ENCODE results near the gene CDH4. TPM values are rescaled to one million over a fixed set of nuclear protein-coding genes. Genes with fewer than 3 reads are reported as not detected.

The CDH4 gene
- total RNA-seq, 1 donor from 2014 or later: not detected

DNA sequence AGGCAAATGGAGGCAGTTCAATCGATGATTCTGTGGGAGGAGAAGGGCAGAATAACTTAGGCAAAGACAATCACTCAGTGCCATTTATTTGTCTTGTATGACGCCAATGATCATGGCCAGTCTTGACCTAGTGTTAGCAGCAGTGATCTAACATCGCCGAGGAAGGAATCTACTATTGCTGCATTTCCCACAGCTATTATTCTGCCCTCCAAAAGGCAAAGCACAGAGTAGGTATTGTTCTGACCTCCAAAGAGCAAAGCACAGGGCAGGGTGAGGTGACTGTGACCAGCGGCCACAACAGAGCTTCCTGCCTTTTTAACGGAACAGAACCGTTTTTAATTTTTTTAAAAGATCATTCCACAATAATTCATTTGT is 235.9 kb downstream of the CDH4 start:
- no peak overlapping the region for H3K27ac Mint-ChIP-seq
- H3K36me3 Mint-ChIP-seq (ENCODE audit: low read depth): no peaks in the 10 kb centered on the region
- CTCF ChIA-PET: no interaction called here
- intact Hi-C loops (cut with micrococcal nuclease): no loop called here
- peaks cover 5% of the 10 kb centered on the region for H3K9me3 Mint-ChIP-seq
- DNase-seq (no peak), ATAC-seq (ENCODE audit: low read depth) (no peak)
- no peaks in the 10 kb centered on the region for H3K27me3 Mint-ChIP-seq
- H3K4me1 Mint-ChIP-seq: no peaks in the 10 kb centered on the region
- POLR2A ChIA-PET: no interaction called here
- TF ChIP-seq, protein P1, sequence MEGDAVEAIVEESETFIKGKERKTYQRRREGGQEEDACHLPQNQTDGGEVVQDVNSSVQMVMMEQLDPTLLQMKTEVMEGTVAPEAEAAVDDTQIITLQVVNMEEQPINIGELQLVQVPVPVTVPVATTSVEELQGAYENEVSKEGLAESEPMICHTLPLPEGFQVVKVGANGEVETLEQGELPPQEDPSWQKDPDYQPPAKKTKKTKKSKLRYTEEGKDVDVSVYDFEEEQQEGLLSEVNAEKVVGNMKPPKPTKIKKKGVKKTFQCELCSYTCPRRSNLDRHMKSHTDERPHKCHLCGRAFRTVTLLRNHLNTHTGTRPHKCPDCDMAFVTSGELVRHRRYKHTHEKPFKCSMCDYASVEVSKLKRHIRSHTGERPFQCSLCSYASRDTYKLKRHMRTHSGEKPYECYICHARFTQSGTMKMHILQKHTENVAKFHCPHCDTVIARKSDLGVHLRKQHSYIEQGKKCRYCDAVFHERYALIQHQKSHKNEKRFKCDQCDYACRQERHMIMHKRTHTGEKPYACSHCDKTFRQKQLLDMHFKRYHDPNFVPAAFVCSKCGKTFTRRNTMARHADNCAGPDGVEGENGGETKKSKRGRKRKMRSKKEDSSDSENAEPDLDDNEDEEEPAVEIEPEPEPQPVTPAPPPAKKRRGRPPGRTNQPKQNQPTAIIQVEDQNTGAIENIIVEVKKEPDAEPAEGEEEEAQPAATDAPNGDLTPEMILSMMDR (IDR thresholded peaks at IDR 0.05): no peak
- H3K4me3 Mint-ChIP-seq: no peak overlapping the region

DNA sequence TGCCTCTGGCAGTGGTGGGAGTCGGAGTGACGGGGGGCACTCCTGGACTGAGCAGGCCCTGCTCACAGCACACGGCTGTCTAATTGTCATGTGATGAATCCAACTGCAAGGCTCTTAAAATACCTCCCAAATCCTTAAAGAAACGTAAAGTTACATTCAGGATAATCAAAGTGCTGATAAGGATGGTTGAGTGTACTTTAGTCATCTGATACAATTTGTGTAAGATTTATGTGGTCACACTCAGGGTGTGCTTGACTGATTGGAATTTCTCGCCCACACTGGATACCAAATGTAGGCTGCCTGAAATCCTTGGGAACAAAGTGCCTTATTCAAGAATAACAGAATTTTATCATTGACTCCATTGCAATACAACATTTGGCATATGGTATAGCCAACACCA is 238.7 kb downstream of the CDH4 start:
- Mint-ChIP-seq H3K4me1 (no peaks in the 10 kb centered on the region), H3K27me3 (no peaks in the 10 kb centered on the region), H3K9me3 (peaks cover 1% of the 10 kb centered on the region), H3K4me3 (no peak overlapping the region), H3K36me3 (ENCODE audit: low read depth) (no peaks in the 10 kb centered on the region), H3K27ac (no peak overlapping the region)
- ATAC-seq (ENCODE audit: low read depth) (no peak), DNase-seq (no peak)
- intact Hi-C loops (cut with micrococcal nuclease): no loop called here
- CTCF ChIA-PET: no interaction called here
- POLR2A ChIA-PET: no interaction called here
- TF ChIP-seq, protein P1 (IDR thresholded peaks at IDR 0.05): no peak

DNA sequence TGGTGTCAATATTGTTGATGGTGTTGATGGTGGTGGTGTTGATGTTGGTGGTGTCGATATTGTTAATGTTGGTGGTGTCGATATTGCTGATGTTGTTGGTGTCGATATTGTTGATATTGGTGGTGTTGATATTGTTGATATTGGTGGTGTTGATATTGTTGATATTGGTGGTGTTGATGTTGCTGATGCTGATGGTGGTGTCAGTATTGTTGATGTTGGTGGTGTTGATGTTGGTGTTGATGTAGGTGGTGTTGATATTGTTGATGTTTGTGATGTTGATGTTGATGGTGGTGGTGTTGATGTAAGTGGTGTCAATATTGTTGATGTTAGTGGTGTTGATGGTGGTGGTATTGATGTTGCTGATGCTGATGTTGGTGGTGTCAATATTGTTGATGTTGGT is 240.0 kb downstream of the CDH4 start:
- Mint-ChIP-seq H3K4me3 (no peak overlapping the region), H3K27me3 (no peaks in the 10 kb centered on the region), H3K36me3 (ENCODE audit: low read depth) (no peaks in the 10 kb centered on the region), H3K27ac (no peak overlapping the region), H3K9me3 (peaks cover 1% of the 10 kb centered on the region), H3K4me1 (no peaks in the 10 kb centered on the region)
- ChIA-PET CTCF (no interaction called here), POLR2A (no interaction called here)
- intact Hi-C loops (cut with micrococcal nuclease): no loop called here
- DNase-seq: no peak
- no peak for ATAC-seq (ENCODE audit: low read depth)
- TF ChIP-seq, protein P1 (IDR thresholded peaks at IDR 0.05): no peak

DNA sequence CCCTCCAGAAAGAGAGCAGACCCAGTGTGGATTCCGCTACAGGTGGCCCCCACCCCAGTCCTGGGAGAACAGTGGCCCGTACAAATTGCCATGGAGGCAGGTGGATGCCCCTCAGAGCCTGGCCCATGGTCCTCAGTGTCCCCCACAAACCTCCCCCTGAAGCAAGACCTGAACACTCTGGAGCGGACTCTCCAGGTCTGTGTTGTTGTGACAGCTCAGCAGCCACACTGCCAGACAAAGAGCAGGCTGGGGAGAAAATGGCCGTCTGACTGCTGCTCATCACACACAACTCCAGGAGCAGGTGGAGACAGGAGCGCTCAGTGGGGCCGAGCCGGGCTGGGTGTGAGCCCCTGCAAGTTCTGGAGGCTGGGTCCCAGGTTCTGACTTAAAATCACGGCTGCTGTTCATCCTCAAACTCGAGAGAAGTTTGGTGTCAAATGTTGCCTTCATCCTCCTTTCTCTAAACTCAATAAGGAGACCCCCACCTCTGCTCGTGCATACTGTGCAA is 241.8 kb downstream of the CDH4 start:
- ChIA-PET CTCF (no interaction called here), POLR2A (no interaction called here)
- ATAC-seq (ENCODE audit: low read depth): no peak
- intact Hi-C loops (cut with micrococcal nuclease): no loop called here
- TF ChIP-seq, protein P1 (IDR thresholded peaks at IDR 0.05): no peak
- Mint-ChIP-seq H3K9me3 (peaks cover 1% of the 10 kb centered on the region), H3K27me3 (no peaks in the 10 kb centered on the region), H3K4me1 (no peaks in the 10 kb centered on the region), H3K4me3 (no peak overlapping the region), H3K36me3 (ENCODE audit: low read depth) (no peaks in the 10 kb centered on the region), H3K27ac (no peak overlapping the region)
- DNase-seq: no peak

DNA sequence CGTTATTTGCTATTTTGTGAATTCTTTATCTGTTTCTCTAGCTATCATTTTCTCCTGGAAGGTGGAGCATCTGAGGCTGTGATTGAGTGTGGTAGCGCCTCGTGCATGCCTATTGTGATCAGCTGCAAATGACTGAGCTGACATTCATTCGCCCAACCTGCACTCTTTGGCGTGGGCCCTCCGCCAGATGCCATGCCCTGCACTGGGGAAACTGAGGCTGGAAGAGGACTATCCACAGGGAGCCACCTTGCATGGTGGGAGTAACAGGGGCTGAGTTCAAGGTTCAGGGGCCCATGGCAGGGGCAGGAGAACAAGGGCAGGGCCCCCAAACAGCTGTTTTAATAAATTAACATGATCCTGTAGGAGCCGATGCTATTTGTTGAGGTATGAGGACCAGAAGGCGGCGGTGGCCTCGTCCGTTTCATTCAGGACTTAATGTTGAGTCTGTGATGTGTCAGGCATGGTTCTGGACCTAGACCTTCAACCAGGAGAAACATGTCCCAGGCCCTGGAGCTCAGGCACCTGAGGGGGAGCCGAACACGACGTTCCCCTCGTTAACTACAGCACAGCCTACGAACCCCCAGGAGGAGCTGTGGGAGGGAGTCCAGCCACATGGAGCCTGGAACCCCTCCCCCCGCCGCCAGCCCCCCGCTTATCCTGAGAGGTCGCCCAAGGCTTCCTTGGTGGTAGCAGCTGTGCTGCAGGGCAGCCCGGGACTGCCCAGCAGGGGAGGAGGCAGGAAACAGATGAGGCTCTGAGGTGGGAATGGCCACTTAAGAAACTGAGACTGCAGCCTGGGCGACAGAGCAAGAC is 242.9 kb downstream of the CDH4 start:
- Mint-ChIP-seq H3K36me3 (ENCODE audit: low read depth) (no peaks in the 10 kb centered on the region), H3K9me3 (peaks cover 1% of the 10 kb centered on the region), H3K27me3 (no peaks in the 10 kb centered on the region), H3K4me3 (no peak overlapping the region), H3K4me1 (no peaks in the 10 kb centered on the region), H3K27ac (no peak overlapping the region)
- TF ChIP-seq, protein P1 (IDR thresholded peaks at IDR 0.05): no peak
- ChIA-PET CTCF (no interaction called here), POLR2A (no interaction called here)
- intact Hi-C loops (cut with micrococcal nuclease): no loop called here
- DNase-seq: no peak
- ATAC-seq (ENCODE audit: low read depth): no peak

Data from activated B cell treated with CpG ODN at 0.5 μM for 24 hours (primary cell).